A549 (cell line): Measurements from ENCODE around the gene NIN. TPM values are rescaled to one million over a fixed set of nuclear protein-coding genes. Genes with fewer than 3 reads are reported as not detected.

ENCODE experiments used
- ATAC-seq, 2 experiments: fragments of 200-7000 bp in 1 of 2; fragments of >200 bp in 1 of 2; cut with Nextera tagmentation in 1 of 2; cut with Tn5 transposase in 1 of 2; 3 replicates each; pipeline versions ENCODE4 v1.8.0 to v1.9.1; 2018 to 2020; ENCODE audit warnings: mild to moderate bottlenecking in 1 of 2, moderate library complexity in 1 of 2
- CTCF ChIA-PET: fragments of 300-600 bp; sonication (Branson Sonifier 250); formaldehyde crosslinking; extraction: SDS; loops from one replicate; lab custom pipeline; 2021; ENCODE audit warnings: antibody characterized with exemption, inconsistent platforms; lab: Yijun Ruan, JAX
- POLR2A ChIA-PET: fragments of 350-600 bp; formaldehyde crosslinking; extraction: SDS; loops from one replicate; lab custom pipeline; 2021; ENCODE audit warnings: antibody characterized with exemption, inconsistent platforms; lab: Yijun Ruan, JAX
- DNase-seq, 2 experiments: peaks; one replicate each; pipeline versions ENCODE4 v3.0.0 to v3.0.0-alpha.2; 2011 to 2016; ENCODE audit warnings: low read depth in 1 of 2, low spot score in 1 of 2
- FAIRE-seq: peaks from 2 replicates; lab custom pipeline; 2011; peaks lifted over from hg19 to GRCh38; lab: Jason Lieb, UNC
- H3K27ac ChIP-seq, 2 experiments: fragments of >200 bp; sonication (Bioruptor Twin); formaldehyde crosslinking; 3 replicates each; pipeline ENCODE4 v1.5.1; 2016 to 2017
- H3K4me1 ChIP-seq: fragments of >200 bp; sonication (Bioruptor Twin); formaldehyde crosslinking; 3 replicates; pipeline ENCODE4 v1.6.1; 2016
- H3K4me2 ChIP-seq: fragments of >200 bp; sonication (Bioruptor Twin); formaldehyde crosslinking; 3 replicates; pipeline ENCODE4 v1.6.1; 2016
- H3K4me3 ChIP-seq: fragments of >200 bp; sonication (Bioruptor Twin); formaldehyde crosslinking; 3 replicates; pipeline ENCODE4 v1.5.1; 2016
- H3K9me3 ChIP-seq: fragments of >200 bp; sonication (Bioruptor Twin); formaldehyde crosslinking; 3 replicates; pipeline ENCODE4 v1.6.1; 2016
- EHMT2 ChIP-seq: fragments of 200-600 bp; sonication (generic); IDR thresholded peaks from 2 replicates; pipeline ENCODE4 v1.6.1; 2016; ENCODE audit warnings: antibody characterized with exemption, low read depth, mild to moderate bottlenecking, moderate library complexity
- ELK1 ChIP-seq: fragments of 150-350 bp; IDR thresholded peaks from 2 replicates; pipeline ENCODE4 v1.6.1; 2014; ENCODE audit warnings: low read depth, mild to moderate bottlenecking, low read length
- FOSB ChIP-seq: fragments of 250-450 bp; sonication (Bioruptor Pico); IDR thresholded peaks from 2 replicates; pipeline ENCODE4 v1.5.0; 2020; ENCODE audit warnings: mild to moderate bottlenecking, moderate library complexity
- FOSL2 ChIP-seq, 2 experiments: fragments of 450-650 bp in 1 of 2; fragments of >200 bp in 1 of 2; sonication (Bioruptor Twin) in 1 of 2; formaldehyde crosslinking; IDR thresholded peaks; 2 replicates each; pipeline versions ENCODE4 v1.5.0 to v1.6.1; 2016 to 2020; ENCODE audit warnings: mild to moderate bottlenecking in 1 of 2, moderate library complexity in 1 of 2
- GATA3 ChIP-seq: IDR thresholded peaks from 2 replicates; pipeline ENCODE4 v1.6.1; 2012; ENCODE audit warnings: borderline replicate concordance
- HEYL ChIP-seq: fragments of 250-450 bp; sonication (Bioruptor Pico); IDR thresholded peaks from 2 replicates; pipeline ENCODE4 v1.8.0; 2021; ENCODE audit warnings: mild to moderate bottlenecking, moderate library complexity
- JUN ChIP-seq, 2 experiments: fragments of >200 bp; sonication (Bioruptor Twin); formaldehyde crosslinking; IDR thresholded peaks; 2 replicates in 1 of 2; 3 replicates in 1 of 2; pipeline ENCODE4 v1.6.1; 2016 to 2017
- KDM1A ChIP-seq: fragments of 200-600 bp; sonication (generic); IDR thresholded peaks from 2 replicates; pipeline ENCODE4 v1.6.1; 2016; ENCODE audit warnings: low read depth, mild to moderate bottlenecking
- MAFK ChIP-seq: fragments of 450-650 bp; IDR thresholded peaks from 2 replicates; pipeline ENCODE4 v1.6.1; 2014; ENCODE audit not compliant: partially characterized antibody
- POLR2AphosphoS2 ChIP-seq: conservative IDR thresholded peaks from 2 replicates; pipeline ENCODE4 v1.6.1; 2012; ENCODE audit warnings: low read length, improper control_type of control experiment, inconsistent platforms
- RAD21 ChIP-seq, 2 experiments: fragments of >200 bp in 1 of 2; sonication (Bioruptor Twin) in 1 of 2; formaldehyde crosslinking in 1 of 2; IDR thresholded peaks in 1 of 2; conservative IDR thresholded peaks in 1 of 2; 2 replicates in 1 of 2; 3 replicates in 1 of 2; pipeline ENCODE4 v1.6.1; 2012 to 2018; ENCODE audit warnings: inconsistent platforms in 1 of 2
- RARB ChIP-seq: fragments of 250-450 bp; sonication (Bioruptor Pico); IDR thresholded peaks from 2 replicates; pipeline ENCODE4 v1.8.0; 2021; ENCODE audit warnings: mild to moderate bottlenecking, moderate library complexity
- RCOR1 ChIP-seq: fragments of 150-350 bp; IDR thresholded peaks from 2 replicates; pipeline ENCODE4 v1.6.1; 2014; ENCODE audit warnings: antibody characterized with exemption, low read length, low read depth
- REST ChIP-seq: fragments of 200-600 bp; sonication (generic); IDR thresholded peaks from 2 replicates; pipeline ENCODE4 v1.6.1; 2016; ENCODE audit warnings: antibody characterized with exemption, mild to moderate bottlenecking, moderate library complexity
- RNF2 ChIP-seq: fragments of 200-600 bp; sonication (generic); IDR thresholded peaks from 2 replicates; pipeline ENCODE4 v1.6.1; 2016; ENCODE audit warnings: low read depth, mild to moderate bottlenecking, antibody characterized with exemption, moderate library complexity, borderline replicate concordance
- TFCP2L1 ChIP-seq: fragments of 250-450 bp; sonication (Bioruptor Pico); IDR thresholded peaks from 2 replicates; pipeline ENCODE4 v1.5.0; 2021; ENCODE audit warnings: mild to moderate bottlenecking
- TP53 ChIP-seq: fragments of 250-450 bp; sonication (Bioruptor Pico); IDR thresholded peaks from 2 replicates; pipeline ENCODE4 v1.5.0; 2021; ENCODE audit warnings: mild to moderate bottlenecking, moderate library complexity
- USF2 ChIP-seq: fragments of 450-650 bp; IDR thresholded peaks from 2 replicates; pipeline ENCODE4 v1.6.1; 2014; ENCODE audit warnings: antibody characterized with exemption
- ZC3H11A ChIP-seq: fragments of 450-650 bp; IDR thresholded peaks from 2 replicates; pipeline ENCODE4 v1.6.1; 2014; ENCODE audit warnings: antibody characterized with exemption, mild to moderate bottlenecking
- ZNF302 ChIP-seq: fragments of 250-450 bp; sonication (Bioruptor Pico); IDR thresholded peaks from 2 replicates; pipeline ENCODE4 v1.9.0; 2021; ENCODE audit warnings: inconsistent platforms, mild to moderate bottlenecking, moderate library complexity
- WGBS: methylation state at CpG from one replicate; pipeline ENCODE4 v1.1.6; 2017; ENCODE audit errors: missing lambda C conversion rate; 5-methylcytosine and 5-hydroxymethylcytosine counted together
- polyA plus RNA-seq, 4 experiments: library from polyadenylated mRNA; depleted of rRNA in 3 of 4; stranded (reverse); fragments of >200 nt; fragmentation: RNase III in 1 of 4; extraction: RNeasy Plus Mini Kit Qiagen cat#74134 plus additional on column Dnase treatment in 1 of 4; gene quantifications; 2 replicates in 3 of 4; 3 replicates in 1 of 4; pipeline ENCODE4 v1.2.3, GENCODE V29; 2011 to 2017
- TF ChIP-seq, protein P1 (sequence below): fragments of >200 bp; sonication (Bioruptor Twin); formaldehyde crosslinking; IDR thresholded peaks from 2 replicates; pipeline ENCODE4 v1.6.1; 2016
- TF ChIP-seq, protein P2 (sequence below): fragments of >200 bp; sonication (Bioruptor Twin); formaldehyde crosslinking; IDR thresholded peaks from 3 replicates; pipeline ENCODE4 v1.5.1; 2016

The NIN gene
- polyA plus RNA-seq, 2 of the 4 experiments (the other 2 are of a cell fraction) = 12.4 to 19.5 TPM

- ATAC-seq = no peak
- H3K4me3 ChIP-seq = no peak overlapping the region
- H3K9me3 ChIP-seq = no peaks in the 10 kb centered on the region
- H3K27ac ChIP-seq = no peak overlapping the region
- no peak overlapping the region for H3K4me2 ChIP-seq
- TF ChIP-seq, protein P1, sequence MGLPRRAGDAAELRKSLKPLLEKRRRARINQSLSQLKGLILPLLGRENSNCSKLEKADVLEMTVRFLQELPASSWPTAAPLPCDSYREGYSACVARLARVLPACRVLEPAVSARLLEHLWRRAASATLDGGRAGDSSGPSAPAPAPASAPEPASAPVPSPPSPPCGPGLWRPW = no peak
- TF ChIP-seq ELK1 (no peak), ZNF302 (CRISPR knock-in tag) (no peak), TFCP2L1 (CRISPR knock-in tag) (no peak), FOSB (CRISPR knock-in tag) (no peak), RARB (CRISPR knock-in tag) (no peak), GATA3 (no peak), MAFK (no peak), REST (no peak), TP53 (CRISPR knock-in tag) (no peak), USF2 (no peak), RAD21 (conservative IDR thresholded peaks at IDR 0.05 in 1 of 2, IDR thresholded peaks at IDR 0.05 in 1 of 2) (no peak), ZC3H11A (no peak)
- POLR2A ChIA-PET = interaction anchor here (0.6 kb wide), 1 partner anchor 552 kb away, joined by 3 read pairs; no protein-coding TSS in a partner anchor
- H3K4me1 ChIP-seq = no peaks in the 10 kb centered on the region
- 67% methylated on average over 5 of the region's 5 CpGs for WGBS
- CTCF ChIA-PET = interaction anchor here (1.3 to 1.5 kb wide), 2 partner anchors 11 to 87 kb away, joined by 3 to 4 read pairs; no protein-coding TSS in a partner anchor
- FAIRE-seq = no peak
- no peak for DNase-seq
Measured at GRCh38 chr14:50864946-50865345, 34.0 kb upstream of the NIN start.

GRCh38 chr14:50864237-50864636 lies 33.3 kb upstream of the NIN start:
- no peak for TF ChIP-seq HEYL (CRISPR knock-in tag)
- no peak for TF ChIP-seq TP53 (CRISPR knock-in tag)
- TF ChIP-seq RCOR1 = no peak
- TF ChIP-seq RNF2 = no peak
- no peak for TF ChIP-seq RAD21 (conservative IDR thresholded peaks at IDR 0.05 in 1 of 2, IDR thresholded peaks at IDR 0.05 in 1 of 2)
- TF ChIP-seq, protein P2, sequence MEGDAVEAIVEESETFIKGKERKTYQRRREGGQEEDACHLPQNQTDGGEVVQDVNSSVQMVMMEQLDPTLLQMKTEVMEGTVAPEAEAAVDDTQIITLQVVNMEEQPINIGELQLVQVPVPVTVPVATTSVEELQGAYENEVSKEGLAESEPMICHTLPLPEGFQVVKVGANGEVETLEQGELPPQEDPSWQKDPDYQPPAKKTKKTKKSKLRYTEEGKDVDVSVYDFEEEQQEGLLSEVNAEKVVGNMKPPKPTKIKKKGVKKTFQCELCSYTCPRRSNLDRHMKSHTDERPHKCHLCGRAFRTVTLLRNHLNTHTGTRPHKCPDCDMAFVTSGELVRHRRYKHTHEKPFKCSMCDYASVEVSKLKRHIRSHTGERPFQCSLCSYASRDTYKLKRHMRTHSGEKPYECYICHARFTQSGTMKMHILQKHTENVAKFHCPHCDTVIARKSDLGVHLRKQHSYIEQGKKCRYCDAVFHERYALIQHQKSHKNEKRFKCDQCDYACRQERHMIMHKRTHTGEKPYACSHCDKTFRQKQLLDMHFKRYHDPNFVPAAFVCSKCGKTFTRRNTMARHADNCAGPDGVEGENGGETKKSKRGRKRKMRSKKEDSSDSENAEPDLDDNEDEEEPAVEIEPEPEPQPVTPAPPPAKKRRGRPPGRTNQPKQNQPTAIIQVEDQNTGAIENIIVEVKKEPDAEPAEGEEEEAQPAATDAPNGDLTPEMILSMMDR = no peak
- TF ChIP-seq POLR2AphosphoS2 = no peak
- no peak for TF ChIP-seq EHMT2
- TF ChIP-seq KDM1A = no peak
- TF ChIP-seq JUN (IDR thresholded peaks at IDR 0.05) = no peak
- TF ChIP-seq FOSL2 (IDR thresholded peaks at IDR 0.05) = no peak
- TF ChIP-seq FOSL2 (CRISPR knock-in tag; IDR thresholded peaks at IDR 0.05) = no peak
- TF ChIP-seq, all 56 proteins: peak for 0
- no peaks in the 10 kb centered on the region for H3K9me3 ChIP-seq
- H3K4me2 ChIP-seq = no peak overlapping the region
- ChIA-PET POLR2A (interaction anchor here (0.6 kb wide), 1 partner anchor 552 kb away, joined by 3 read pairs; no protein-coding TSS in a partner anchor), CTCF (interaction anchor here (1.3 to 1.5 kb wide), 2 partner anchors 10 to 86 kb away, joined by 3 to 4 read pairs; no protein-coding TSS in a partner anchor)
- no peak for ATAC-seq
- FAIRE-seq = no peak
- H3K4me1 ChIP-seq = 0 out of 3 replicates have a peak, but pooled peaks cover 3% of the 10 kb centered on the region
- DNase-seq = no peak
- H3K4me3 ChIP-seq = no peak overlapping the region
- no peak overlapping the region for H3K27ac ChIP-seq
